Right lobe of liver (tissue), 4 donors: ENCODE data around the gene LEKR1.

Experiments used
- POLR2A ChIP-seq: fragments of 450-650 bp; IDR thresholded peaks from one replicate; pipeline ENCODE4 v1.6.1; 2017; ENCODE audit warnings: antibody characterized with exemption, mild to moderate bottlenecking
- TF ChIP-seq, protein P1 (sequence below), 4 donors: fragments of 200-600 bp in 3 of 4; fragments of 450-650 bp in 1 of 4; IDR thresholded peaks; one replicate each; pipeline versions ENCODE4 v1.5.1 to v1.8.0; 2016 to 2022; ENCODE audit warnings: antibody characterized with exemption in 4 of 4, mild to moderate bottlenecking in 2 of 4
- donor health status: DM: no; HTN: no; CAD: no.
- donor health status: DM: no; HTN: no; CAD: no.
- donor health status: DM: no; HTN: yes; CAD: no.

DNA sequence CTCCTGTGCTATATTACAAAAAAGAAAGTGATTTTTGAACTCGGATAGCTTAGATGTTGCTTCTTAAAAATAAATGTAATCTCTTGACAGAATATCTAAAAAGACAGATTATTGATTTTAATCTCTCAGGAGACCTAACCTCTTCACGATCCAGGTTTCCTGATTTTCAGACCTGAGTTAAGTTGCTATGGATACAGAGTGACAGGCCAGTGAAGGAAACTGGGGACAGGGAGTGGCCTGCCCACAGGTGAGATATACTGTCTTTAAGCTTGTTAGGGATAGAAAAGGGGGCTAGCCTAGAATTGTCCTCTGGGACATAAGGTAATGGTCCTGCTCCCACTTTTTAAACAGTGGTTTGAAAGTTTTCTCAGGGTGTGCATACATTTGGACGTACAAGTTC lies 260.6 kb downstream of the LEKR1 start:
- TF ChIP-seq, protein P1, sequence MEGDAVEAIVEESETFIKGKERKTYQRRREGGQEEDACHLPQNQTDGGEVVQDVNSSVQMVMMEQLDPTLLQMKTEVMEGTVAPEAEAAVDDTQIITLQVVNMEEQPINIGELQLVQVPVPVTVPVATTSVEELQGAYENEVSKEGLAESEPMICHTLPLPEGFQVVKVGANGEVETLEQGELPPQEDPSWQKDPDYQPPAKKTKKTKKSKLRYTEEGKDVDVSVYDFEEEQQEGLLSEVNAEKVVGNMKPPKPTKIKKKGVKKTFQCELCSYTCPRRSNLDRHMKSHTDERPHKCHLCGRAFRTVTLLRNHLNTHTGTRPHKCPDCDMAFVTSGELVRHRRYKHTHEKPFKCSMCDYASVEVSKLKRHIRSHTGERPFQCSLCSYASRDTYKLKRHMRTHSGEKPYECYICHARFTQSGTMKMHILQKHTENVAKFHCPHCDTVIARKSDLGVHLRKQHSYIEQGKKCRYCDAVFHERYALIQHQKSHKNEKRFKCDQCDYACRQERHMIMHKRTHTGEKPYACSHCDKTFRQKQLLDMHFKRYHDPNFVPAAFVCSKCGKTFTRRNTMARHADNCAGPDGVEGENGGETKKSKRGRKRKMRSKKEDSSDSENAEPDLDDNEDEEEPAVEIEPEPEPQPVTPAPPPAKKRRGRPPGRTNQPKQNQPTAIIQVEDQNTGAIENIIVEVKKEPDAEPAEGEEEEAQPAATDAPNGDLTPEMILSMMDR (IDR thresholded peaks at IDR 0.05), result no peak
- TF ChIP-seq POLR2A, result no peak
